Mesothelial cell of epicardium (in vitro differentiated cells): ENCODE data around the gene HDGFL2. TPM values are rescaled to one million over a fixed set of nuclear protein-coding genes. Genes with fewer than 3 reads are reported as not detected.

ENCODE experiments used
- DNase-seq, 2 experiments: peaks; one replicate each; pipeline ENCODE4 v3.0.0; 2021; ENCODE audit warnings: low spot score in 2 of 2; ENCODE audit not compliant: unreplicated experiment in 2 of 2
- H3K27ac Mint-ChIP-seq: 2 replicates; pipeline ENCODE4 v1.8.0; 2021; ENCODE audit warnings: mixed read lengths
- H3K27me3 Mint-ChIP-seq: 2 replicates; pipeline ENCODE4 v1.8.0; 2021; ENCODE audit warnings: low read depth, mixed read lengths
- H3K36me3 Mint-ChIP-seq: 2 replicates; pipeline ENCODE4 v1.8.0; 2021; ENCODE audit warnings: mixed read lengths
- H3K4me1 Mint-ChIP-seq: 2 replicates; pipeline ENCODE4 v1.8.0; 2021; ENCODE audit warnings: mixed read lengths
- H3K4me3 Mint-ChIP-seq: 2 replicates; pipeline ENCODE4 v1.8.0; 2021; ENCODE audit warnings: mild to moderate bottlenecking, moderate library complexity, mixed read lengths
- H3K9me3 Mint-ChIP-seq: 2 replicates; pipeline ENCODE4 v1.8.0; 2021; ENCODE audit warnings: mixed read lengths
- total RNA-seq: library from RNA; stranded (reverse); gene quantifications from 3 replicates; pipeline ENCODE4 v1.2.1, GENCODE V29; 2021
- TF ChIP-seq, protein P1 (sequence below): fragments of 200-600 bp; sonication (generic); IDR thresholded peaks from one replicate; pipeline ENCODE4 v1.5.0; 2021; ENCODE audit warnings: antibody characterized with exemption; ENCODE audit not compliant: unreplicated experiment

Gene HDGFL2
- total RNA-seq, 1 donor from 2014 or later, result 91.3 TPM

DNA sequence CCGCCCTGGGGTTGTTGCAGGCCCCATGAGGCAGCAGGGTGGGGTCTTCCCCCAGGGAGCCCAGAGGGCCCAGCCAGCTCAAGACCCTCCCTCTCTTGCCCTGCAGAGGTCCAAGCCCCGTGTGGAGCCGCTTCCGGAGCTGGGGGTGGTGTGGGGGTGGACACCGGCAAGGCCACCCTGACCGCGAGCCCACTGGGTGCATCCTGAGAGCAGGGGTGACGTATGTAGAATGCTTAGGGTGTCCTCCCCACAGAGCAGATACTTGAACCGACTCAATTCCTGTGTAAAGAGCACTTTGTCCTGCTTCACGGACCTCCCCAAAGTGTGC lies 29.3 kb upstream of the HDGFL2 start:
- TF ChIP-seq, protein P1, sequence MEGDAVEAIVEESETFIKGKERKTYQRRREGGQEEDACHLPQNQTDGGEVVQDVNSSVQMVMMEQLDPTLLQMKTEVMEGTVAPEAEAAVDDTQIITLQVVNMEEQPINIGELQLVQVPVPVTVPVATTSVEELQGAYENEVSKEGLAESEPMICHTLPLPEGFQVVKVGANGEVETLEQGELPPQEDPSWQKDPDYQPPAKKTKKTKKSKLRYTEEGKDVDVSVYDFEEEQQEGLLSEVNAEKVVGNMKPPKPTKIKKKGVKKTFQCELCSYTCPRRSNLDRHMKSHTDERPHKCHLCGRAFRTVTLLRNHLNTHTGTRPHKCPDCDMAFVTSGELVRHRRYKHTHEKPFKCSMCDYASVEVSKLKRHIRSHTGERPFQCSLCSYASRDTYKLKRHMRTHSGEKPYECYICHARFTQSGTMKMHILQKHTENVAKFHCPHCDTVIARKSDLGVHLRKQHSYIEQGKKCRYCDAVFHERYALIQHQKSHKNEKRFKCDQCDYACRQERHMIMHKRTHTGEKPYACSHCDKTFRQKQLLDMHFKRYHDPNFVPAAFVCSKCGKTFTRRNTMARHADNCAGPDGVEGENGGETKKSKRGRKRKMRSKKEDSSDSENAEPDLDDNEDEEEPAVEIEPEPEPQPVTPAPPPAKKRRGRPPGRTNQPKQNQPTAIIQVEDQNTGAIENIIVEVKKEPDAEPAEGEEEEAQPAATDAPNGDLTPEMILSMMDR, result no peak
- Mint-ChIP-seq H3K36me3 (peaks cover 12% of the 10 kb centered on the region), H3K9me3 (no peaks in the 10 kb centered on the region), H3K4me1 (no peaks in the 10 kb centered on the region), H3K27me3 (no peaks in the 10 kb centered on the region), H3K27ac (no peak overlapping the region), H3K4me3 (no peak overlapping the region)
- DNase-seq, result no peak

DNA sequence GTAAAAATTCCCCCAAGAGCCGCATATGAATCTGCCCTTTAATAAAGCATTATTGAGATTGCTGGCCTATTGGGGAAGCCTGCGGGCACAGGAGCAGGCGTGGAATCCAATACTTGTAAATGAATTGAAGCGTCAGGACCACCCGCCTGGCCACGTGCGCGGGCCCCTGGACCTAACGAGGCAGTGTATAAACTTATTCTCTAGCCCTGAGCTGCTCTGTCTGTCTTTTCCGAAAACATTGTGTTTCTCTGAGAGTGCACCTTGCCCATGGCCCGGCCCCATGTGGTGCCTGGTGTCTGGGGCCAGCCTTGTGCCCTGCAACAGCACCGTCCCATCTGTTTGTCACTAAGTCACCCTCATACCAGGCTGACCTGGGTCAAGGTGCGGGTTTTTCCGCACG lies 28.9 kb upstream of the HDGFL2 start:
- no peaks in the 10 kb centered on the region for H3K27me3 Mint-ChIP-seq
- H3K27ac Mint-ChIP-seq, result no peak overlapping the region
- TF ChIP-seq, protein P1, result no peak
- H3K9me3 Mint-ChIP-seq, result no peaks in the 10 kb centered on the region
- H3K4me1 Mint-ChIP-seq, result no peaks in the 10 kb centered on the region
- H3K4me3 Mint-ChIP-seq, result no peak overlapping the region
- peaks cover 8% of the 10 kb centered on the region for H3K36me3 Mint-ChIP-seq
- no peak for DNase-seq

DNA sequence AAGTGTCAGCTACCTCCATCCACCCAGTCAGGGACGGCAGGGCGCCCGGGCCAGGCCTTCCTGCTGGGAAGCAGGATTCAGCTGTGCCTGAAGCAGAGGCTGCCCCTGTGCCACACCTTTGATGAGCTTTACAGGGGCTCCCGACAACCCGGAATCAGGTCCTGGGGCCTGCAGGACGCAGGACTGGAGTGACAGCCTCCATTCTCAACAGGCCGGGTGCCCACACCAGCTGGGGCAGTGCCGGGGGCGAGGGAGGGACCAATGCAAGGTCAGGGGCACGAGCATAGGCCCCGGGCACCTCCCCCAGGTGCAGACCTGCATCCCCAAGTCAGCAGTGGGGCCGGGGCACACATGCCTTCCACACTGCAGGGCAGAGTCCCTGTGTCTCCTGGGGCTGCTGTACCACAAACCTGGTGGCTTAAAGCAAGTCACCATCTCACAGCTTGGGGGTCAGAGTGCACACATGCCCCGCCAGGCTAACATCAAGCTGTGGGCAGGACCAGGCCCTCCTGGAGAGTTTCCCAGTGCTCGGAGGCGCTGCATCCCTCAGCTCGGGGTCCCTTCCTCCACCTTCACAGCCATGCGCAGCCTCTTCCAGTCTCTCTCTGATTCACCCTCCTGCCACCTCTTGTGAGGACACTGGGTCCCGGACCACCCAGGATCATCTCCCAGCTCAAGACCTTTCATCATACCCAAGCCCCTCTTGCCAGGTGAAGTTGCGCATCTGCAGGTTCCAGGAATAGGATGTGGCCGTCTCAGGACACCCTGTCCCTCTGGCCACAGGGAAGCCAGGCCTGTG lies 27.9 kb upstream of the HDGFL2 start:
- Mint-ChIP-seq H3K4me3 (no peak overlapping the region), H3K27me3 (no peaks in the 10 kb centered on the region), H3K4me1 (no peaks in the 10 kb centered on the region), H3K36me3 (peaks cover 8% of the 10 kb centered on the region), H3K9me3 (no peaks in the 10 kb centered on the region), H3K27ac (no peak overlapping the region)
- no peak for DNase-seq
- TF ChIP-seq, protein P1, result no peak

DNA sequence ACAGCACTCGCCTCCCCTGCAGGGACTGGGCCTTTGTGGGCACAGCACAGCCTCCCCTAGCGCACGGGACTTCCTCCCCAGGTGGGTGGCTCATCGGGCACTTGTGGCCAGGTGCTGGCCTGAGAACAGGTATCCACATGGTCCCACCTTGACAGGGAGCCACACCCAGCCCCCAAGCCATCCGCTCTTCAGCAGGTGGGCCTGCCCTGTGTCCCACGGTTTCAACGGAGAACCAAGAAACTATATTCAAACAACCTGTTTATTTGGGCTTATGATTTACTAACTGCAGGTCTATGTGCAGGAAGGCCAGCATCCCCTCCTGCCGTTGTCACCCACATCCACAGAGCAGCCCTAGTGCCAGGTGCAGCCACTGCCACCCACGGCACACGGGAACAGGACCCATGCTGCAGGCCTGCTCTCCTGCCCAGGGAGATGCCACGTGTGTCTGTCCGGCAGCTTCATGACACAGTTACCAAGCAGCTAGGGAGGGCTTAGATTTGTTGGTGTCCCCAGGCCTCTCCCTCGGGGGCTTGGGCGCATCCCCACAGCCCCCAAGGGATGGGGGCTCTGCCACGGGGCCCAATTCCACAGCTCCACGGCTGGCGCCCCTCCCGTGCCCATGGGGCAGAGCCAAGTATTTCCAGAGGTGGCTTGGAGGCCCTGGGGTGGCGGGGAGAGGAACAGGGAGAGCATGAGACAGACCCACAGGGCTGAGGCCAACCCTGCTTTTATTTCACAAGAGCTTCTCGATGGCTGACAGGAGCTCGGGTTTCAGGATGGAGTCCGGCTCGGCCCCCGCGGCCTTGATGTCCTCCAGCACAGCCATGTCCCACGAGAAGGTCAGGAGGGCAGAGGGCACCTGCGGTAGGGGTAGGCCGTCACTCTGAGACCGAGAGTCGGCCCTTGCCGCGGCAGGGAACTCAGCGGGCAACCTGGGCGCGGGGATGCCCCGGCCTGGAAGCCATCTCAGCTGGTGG lies 27.0 kb upstream of the HDGFL2 start:
- H3K4me3 Mint-ChIP-seq, result no peak overlapping the region
- H3K9me3 Mint-ChIP-seq, result no peaks in the 10 kb centered on the region
- no peak for DNase-seq
- H3K27me3 Mint-ChIP-seq, result no peaks in the 10 kb centered on the region
- no peaks in the 10 kb centered on the region for H3K4me1 Mint-ChIP-seq
- peaks cover 9% of the 10 kb centered on the region for H3K36me3 Mint-ChIP-seq
- TF ChIP-seq, protein P1, result no peak
- no peak overlapping the region for H3K27ac Mint-ChIP-seq

DNA sequence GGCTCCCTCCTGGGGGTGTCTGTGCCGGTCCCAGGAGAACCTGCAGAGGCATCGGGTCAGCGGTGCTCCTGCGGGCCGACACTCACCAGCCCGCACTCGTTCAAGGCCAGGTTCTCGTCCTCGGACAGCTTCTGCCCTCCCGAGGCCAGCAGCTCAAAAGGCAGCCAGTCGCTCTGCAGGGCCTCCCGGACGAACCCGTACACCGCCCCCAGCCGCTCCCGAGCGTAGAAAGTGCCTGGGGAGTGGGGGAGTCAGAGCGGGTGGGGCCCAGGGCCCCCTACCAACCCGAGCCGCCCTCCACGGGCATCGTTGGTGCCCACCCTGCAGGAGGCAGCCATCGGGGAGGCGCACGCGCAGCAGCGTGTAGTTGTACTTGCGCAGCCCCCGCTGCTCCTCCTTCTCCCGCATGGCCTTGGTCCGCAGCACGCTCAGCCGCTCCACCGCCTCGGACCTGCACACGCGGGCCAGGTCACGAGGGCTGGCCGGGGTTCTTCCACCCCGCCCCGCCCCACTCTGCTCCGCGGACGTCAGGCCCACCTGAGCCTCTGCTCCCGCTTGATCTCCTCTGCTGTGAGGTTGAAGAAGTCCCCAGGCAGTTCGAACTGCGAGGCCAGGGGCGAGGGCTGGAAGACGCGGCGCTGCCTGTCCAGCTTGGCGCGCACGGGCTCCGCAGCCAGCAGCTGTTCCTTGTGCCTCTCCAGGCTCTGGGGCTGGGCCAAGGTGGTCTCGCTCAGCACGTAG lies 26.0 kb upstream of the HDGFL2 start:
- Mint-ChIP-seq H3K36me3 (peaks cover 10% of the 10 kb centered on the region), H3K4me3 (no peak overlapping the region), H3K4me1 (no peaks in the 10 kb centered on the region), H3K27me3 (no peaks in the 10 kb centered on the region), H3K27ac (no peak overlapping the region), H3K9me3 (no peaks in the 10 kb centered on the region)
- no peak for DNase-seq
- TF ChIP-seq, protein P1, result no peak
